Liver (tissue), 3 donors: ENCODE measurements around the gene RTEL1.

Experiments used
- GABPA ChIP-seq, 2 donors: IDR thresholded peaks in 1 of 2; conservative IDR thresholded peaks in 1 of 2; 2 replicates each; pipeline ENCODE4 v1.6.1; 2016; ENCODE audit warnings: antibody characterized with exemption in 2 of 2, mild to moderate bottlenecking in 1 of 2, moderate library complexity in 1 of 2
- HNF4A ChIP-seq, 2 donors: conservative IDR thresholded peaks; 2 replicates each; pipeline ENCODE4 v1.6.1; 2016; ENCODE audit warnings: antibody characterized with exemption in 2 of 2, mild to moderate bottlenecking in 2 of 2
- HNF4G ChIP-seq: IDR thresholded peaks from 2 replicates; pipeline ENCODE4 v1.6.1; 2016; ENCODE audit warnings: antibody characterized with exemption
- JUND ChIP-seq, 2 donors: IDR thresholded peaks; 2 replicates each; pipeline ENCODE4 v1.6.1; 2016; ENCODE audit warnings: antibody characterized with exemption in 2 of 2
- RAD21 ChIP-seq, 2 donors: IDR thresholded peaks; 2 replicates each; pipeline ENCODE4 v1.6.1; 2016; ENCODE audit warnings: antibody characterized with exemption in 2 of 2, mild to moderate bottlenecking in 2 of 2
- SP1 ChIP-seq: IDR thresholded peaks from 2 replicates; pipeline ENCODE4 v1.6.1; 2018; ENCODE audit warnings: antibody characterized with exemption, mild to moderate bottlenecking
- TAF1 ChIP-seq: conservative IDR thresholded peaks from 2 replicates; pipeline ENCODE4 v1.6.1; 2016; ENCODE audit warnings: antibody characterized with exemption, mild to moderate bottlenecking
- YY1 ChIP-seq: IDR thresholded peaks from 2 replicates; pipeline ENCODE4 v1.6.1; 2016; ENCODE audit warnings: antibody characterized with exemption, mild to moderate bottlenecking
- TF ChIP-seq, protein P1 (sequence below): fragments of 150-350 bp; IDR thresholded peaks from 2 replicates; pipeline ENCODE4 v1.5.1; 2017; ENCODE audit warnings: improper control_type of control experiment, low read depth, low read length; ENCODE audit not compliant: missing input control
- TF ChIP-seq, protein P2 (sequence below): IDR thresholded peaks from 2 replicates; pipeline ENCODE4 v1.6.1; 2016; ENCODE audit warnings: antibody characterized with exemption
- TF ChIP-seq, protein P3 (sequence below): IDR thresholded peaks from 2 replicates; pipeline ENCODE4 v1.6.1; 2016; ENCODE audit warnings: antibody characterized with exemption, mild to moderate bottlenecking
- TF ChIP-seq, protein P4 (sequence below): IDR thresholded peaks from 2 replicates; pipeline ENCODE4 v1.6.1; 2016; ENCODE audit warnings: antibody characterized with exemption
- TF ChIP-seq, protein P5 (sequence below): IDR thresholded peaks from 2 replicates; pipeline ENCODE4 v1.6.1; 2016; ENCODE audit warnings: antibody characterized with exemption
- donor health status: healthy.
- donor health status: healthy.

DNA sequence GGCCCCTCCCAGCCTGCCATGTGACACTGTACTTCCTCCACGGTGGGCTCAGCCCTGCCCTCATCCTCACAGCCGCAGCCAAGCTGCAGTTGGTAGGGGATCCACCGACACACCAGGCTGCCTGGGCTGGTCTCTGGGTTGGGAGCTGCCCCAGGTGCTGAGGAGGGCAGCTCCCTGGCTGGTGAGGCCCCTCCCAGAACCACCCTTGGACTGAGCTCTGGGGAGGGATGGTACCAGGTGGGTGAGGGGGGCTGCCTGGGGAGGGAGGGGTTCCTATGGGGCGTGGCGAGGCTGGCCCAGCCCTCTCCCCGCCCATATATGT lies 38.2 kb downstream of the RTEL1 start:
- TF ChIP-seq, protein P1, sequence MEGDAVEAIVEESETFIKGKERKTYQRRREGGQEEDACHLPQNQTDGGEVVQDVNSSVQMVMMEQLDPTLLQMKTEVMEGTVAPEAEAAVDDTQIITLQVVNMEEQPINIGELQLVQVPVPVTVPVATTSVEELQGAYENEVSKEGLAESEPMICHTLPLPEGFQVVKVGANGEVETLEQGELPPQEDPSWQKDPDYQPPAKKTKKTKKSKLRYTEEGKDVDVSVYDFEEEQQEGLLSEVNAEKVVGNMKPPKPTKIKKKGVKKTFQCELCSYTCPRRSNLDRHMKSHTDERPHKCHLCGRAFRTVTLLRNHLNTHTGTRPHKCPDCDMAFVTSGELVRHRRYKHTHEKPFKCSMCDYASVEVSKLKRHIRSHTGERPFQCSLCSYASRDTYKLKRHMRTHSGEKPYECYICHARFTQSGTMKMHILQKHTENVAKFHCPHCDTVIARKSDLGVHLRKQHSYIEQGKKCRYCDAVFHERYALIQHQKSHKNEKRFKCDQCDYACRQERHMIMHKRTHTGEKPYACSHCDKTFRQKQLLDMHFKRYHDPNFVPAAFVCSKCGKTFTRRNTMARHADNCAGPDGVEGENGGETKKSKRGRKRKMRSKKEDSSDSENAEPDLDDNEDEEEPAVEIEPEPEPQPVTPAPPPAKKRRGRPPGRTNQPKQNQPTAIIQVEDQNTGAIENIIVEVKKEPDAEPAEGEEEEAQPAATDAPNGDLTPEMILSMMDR: no peak
- TF ChIP-seq, protein P2, sequence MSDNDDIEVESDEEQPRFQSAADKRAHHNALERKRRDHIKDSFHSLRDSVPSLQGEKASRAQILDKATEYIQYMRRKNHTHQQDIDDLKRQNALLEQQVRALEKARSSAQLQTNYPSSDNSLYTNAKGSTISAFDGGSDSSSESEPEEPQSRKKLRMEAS: no peak
- TF ChIP-seq JUND (IDR thresholded peaks at IDR 0.05) (no peak), GABPA (IDR thresholded peaks at IDR 0.05 in 1 of 2, conservative IDR thresholded peaks at IDR 0.05 in 1 of 2) (no peak), RAD21 (IDR thresholded peaks at IDR 0.05) (no peak), SP1 (no peak), HNF4G (no peak), TAF1 (no peak), YY1 (no peak), HNF4A (conservative IDR thresholded peaks at IDR 0.05) (no peak)
- TF ChIP-seq, protein P3, sequence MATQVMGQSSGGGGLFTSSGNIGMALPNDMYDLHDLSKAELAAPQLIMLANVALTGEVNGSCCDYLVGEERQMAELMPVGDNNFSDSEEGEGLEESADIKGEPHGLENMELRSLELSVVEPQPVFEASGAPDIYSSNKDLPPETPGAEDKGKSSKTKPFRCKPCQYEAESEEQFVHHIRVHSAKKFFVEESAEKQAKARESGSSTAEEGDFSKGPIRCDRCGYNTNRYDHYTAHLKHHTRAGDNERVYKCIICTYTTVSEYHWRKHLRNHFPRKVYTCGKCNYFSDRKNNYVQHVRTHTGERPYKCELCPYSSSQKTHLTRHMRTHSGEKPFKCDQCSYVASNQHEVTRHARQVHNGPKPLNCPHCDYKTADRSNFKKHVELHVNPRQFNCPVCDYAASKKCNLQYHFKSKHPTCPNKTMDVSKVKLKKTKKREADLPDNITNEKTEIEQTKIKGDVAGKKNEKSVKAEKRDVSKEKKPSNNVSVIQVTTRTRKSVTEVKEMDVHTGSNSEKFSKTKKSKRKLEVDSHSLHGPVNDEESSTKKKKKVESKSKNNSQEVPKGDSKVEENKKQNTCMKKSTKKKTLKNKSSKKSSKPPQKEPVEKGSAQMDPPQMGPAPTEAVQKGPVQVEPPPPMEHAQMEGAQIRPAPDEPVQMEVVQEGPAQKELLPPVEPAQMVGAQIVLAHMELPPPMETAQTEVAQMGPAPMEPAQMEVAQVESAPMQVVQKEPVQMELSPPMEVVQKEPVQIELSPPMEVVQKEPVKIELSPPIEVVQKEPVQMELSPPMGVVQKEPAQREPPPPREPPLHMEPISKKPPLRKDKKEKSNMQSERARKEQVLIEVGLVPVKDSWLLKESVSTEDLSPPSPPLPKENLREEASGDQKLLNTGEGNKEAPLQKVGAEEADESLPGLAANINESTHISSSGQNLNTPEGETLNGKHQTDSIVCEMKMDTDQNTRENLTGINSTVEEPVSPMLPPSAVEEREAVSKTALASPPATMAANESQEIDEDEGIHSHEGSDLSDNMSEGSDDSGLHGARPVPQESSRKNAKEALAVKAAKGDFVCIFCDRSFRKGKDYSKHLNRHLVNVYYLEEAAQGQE: no peak
- TF ChIP-seq, protein P4, sequence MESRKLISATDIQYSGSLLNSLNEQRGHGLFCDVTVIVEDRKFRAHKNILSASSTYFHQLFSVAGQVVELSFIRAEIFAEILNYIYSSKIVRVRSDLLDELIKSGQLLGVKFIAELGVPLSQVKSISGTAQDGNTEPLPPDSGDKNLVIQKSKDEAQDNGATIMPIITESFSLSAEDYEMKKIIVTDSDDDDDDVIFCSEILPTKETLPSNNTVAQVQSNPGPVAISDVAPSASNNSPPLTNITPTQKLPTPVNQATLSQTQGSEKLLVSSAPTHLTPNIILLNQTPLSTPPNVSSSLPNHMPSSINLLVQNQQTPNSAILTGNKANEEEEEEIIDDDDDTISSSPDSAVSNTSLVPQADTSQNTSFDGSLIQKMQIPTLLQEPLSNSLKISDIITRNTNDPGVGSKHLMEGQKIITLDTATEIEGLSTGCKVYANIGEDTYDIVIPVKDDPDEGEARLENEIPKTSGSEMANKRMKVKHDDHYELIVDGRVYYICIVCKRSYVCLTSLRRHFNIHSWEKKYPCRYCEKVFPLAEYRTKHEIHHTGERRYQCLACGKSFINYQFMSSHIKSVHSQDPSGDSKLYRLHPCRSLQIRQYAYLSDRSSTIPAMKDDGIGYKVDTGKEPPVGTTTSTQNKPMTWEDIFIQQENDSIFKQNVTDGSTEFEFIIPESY: no peak
- TF ChIP-seq, protein P5, sequence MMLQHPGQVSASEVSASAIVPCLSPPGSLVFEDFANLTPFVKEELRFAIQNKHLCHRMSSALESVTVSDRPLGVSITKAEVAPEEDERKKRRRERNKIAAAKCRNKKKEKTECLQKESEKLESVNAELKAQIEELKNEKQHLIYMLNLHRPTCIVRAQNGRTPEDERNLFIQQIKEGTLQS: no peak
